GM12865 (cell line): ENCODE data around the gene PHF1.
"Not testable (repeated sequence)": the region's sequence is repeated elsewhere in the genome, so short reads cannot be mapped to it uniquely, and the experiment has no call there.

Experiments
- DNase-seq: peaks from one replicate; pipeline ENCODE4 v3.0.0; 2010; ENCODE audit warnings: low read depth
- H3K4me3 ChIP-seq: 2 replicates; pipeline ENCODE4 v1.5.1; 2011; ENCODE audit warnings: mild to moderate bottlenecking, low read depth, low read length, control low read depth
- TF ChIP-seq, protein P1 (sequence below): IDR thresholded peaks from 2 replicates; pipeline ENCODE4 v1.5.1; 2011; ENCODE audit warnings: low read length, control low read depth, low read depth, inconsistent platforms; ENCODE audit not compliant: insufficient read depth; ENCODE audit errors: missing control alignments

The PHF1 gene

DNA sequence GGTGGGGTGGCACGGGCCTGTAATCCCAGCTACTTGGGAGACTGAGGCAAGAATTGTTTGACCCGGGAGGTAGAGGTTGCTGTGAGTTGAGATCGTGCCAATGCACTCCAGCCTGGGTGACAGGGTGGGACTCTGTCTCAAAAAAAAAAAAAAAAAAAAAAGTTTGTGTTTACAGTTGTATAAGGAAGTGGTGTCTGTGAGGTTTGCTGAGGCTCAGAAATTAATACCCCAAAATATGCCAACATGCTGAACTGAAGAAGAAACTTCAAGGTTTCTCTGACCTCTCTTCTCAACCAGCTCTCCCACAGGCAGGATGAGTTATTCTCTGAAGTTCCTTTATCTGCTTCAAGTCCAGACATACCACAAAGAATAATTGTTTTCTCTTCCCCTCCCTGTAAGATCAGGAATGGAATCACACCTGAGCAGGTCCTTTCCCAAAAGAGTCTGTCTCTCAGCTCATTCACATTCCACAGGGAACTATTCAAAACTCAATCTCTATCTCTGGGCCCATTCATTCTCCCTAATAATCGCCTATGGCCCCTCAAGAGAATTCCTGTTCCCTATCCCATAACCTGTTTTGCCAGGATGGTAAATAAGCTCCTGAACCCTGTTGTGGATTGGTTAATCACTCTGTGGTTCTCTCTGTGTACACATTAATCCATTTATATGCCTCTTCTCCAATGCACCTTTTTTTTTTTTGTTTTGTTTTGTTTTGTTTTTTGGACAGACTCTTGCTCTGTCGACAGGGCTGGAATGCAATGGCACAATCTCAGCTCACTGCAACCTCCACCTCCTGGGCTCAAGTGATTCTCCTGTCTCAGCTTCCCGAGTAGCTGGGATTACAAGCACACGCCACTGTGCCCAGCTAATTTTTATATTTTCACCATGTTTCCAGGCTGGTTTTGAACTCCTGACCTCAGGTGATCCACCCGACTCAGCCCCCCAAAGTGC, 36.6 kb upstream of the PHF1 start:
- TF ChIP-seq, protein P1, sequence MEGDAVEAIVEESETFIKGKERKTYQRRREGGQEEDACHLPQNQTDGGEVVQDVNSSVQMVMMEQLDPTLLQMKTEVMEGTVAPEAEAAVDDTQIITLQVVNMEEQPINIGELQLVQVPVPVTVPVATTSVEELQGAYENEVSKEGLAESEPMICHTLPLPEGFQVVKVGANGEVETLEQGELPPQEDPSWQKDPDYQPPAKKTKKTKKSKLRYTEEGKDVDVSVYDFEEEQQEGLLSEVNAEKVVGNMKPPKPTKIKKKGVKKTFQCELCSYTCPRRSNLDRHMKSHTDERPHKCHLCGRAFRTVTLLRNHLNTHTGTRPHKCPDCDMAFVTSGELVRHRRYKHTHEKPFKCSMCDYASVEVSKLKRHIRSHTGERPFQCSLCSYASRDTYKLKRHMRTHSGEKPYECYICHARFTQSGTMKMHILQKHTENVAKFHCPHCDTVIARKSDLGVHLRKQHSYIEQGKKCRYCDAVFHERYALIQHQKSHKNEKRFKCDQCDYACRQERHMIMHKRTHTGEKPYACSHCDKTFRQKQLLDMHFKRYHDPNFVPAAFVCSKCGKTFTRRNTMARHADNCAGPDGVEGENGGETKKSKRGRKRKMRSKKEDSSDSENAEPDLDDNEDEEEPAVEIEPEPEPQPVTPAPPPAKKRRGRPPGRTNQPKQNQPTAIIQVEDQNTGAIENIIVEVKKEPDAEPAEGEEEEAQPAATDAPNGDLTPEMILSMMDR = no peak
- no peak overlapping the region for H3K4me3 ChIP-seq
- no peak for DNase-seq

GRCh38 chr6:33375143-33375671, 35.6 kb upstream of the PHF1 start:
- no peak for DNase-seq
- no peak overlapping the region for H3K4me3 ChIP-seq
- TF ChIP-seq, protein P1 = no peak

GRCh38 chr6:33377171-33377570, 33.6 kb upstream of the PHF1 start:
- TF ChIP-seq, protein P1 = no peak
- no peak for DNase-seq
- no peak overlapping the region for H3K4me3 ChIP-seq

- not testable (repeated sequence) for H3K4me3 ChIP-seq, DNase-seq
Measured at GRCh38 chr6:33379184-33379583, 31.6 kb upstream of the PHF1 start.

- no peak overlapping the region for H3K4me3 ChIP-seq
- TF ChIP-seq, protein P1 = no peak
- no peak for DNase-seq
Measured at GRCh38 chr6:33380272-33380981, 30.4 kb upstream of the PHF1 start.

DNA sequence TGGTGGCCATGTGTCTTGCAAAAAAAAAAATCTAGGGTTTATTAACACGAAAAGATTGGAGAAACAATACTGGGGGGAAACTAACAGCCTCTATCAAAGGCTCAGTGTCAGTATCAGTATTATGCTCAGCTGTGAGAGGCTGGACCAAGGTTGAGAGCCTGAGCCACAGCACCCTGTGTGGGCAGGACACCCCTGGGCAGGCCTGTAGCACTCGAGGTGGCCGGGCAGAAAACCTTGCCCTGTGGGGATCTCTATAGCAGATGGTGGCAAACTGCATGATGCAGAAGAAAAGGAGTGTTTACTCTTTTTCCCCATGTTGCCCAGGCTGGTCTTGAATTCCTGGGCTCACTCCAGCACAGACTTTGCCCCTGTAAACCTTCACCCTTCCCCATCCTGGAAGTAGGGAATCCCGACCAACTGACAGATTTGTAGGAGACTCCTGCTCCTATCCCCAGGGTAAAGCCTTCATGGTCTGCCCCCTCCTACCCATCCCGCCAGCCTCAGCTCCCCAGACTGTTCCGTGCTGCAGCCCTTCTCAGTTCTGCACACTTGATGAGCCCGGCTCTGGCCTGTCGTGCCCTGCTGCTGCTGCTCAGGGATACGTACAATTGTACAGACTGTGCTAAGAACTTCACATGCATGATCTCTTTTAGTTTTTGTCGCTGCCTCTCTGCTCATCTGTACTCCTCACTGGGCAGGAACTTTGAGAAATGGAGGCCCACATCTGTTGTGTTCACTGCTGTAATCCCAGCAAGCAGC, 27.2 kb upstream of the PHF1 start:
- no peak for DNase-seq
- no peak overlapping the region for H3K4me3 ChIP-seq
- TF ChIP-seq, protein P1 = no peak

- TF ChIP-seq, protein P1 = no peak
- H3K4me3 ChIP-seq = no peak overlapping the region
- no peak for DNase-seq
Measured at GRCh38 chr6:33384581-33385020, 26.2 kb upstream of the PHF1 start.
